Breast epithelium (tissue), 3 donors: ENCODE data around the gene TIMM10B.

ENCODE experiments used
- POLR2A ChIP-seq: fragments of 450-650 bp; IDR thresholded peaks from one replicate; pipeline ENCODE4 v1.6.1; 2016; ENCODE audit warnings: antibody characterized with exemption, mild to moderate bottlenecking, moderate library complexity
- TF ChIP-seq, protein P1 (sequence below), 3 donors: fragments of 450-650 bp; IDR thresholded peaks; one replicate each; pipeline ENCODE4 v1.5.1; 2016 to 2017; ENCODE audit warnings: antibody characterized with exemption in 3 of 3, mild to moderate bottlenecking in 3 of 3, moderate library complexity in 3 of 3

GRCh38 chr11:6456361-6457073 lies 24.8 kb upstream of the TIMM10B start:
- TF ChIP-seq, protein P1, sequence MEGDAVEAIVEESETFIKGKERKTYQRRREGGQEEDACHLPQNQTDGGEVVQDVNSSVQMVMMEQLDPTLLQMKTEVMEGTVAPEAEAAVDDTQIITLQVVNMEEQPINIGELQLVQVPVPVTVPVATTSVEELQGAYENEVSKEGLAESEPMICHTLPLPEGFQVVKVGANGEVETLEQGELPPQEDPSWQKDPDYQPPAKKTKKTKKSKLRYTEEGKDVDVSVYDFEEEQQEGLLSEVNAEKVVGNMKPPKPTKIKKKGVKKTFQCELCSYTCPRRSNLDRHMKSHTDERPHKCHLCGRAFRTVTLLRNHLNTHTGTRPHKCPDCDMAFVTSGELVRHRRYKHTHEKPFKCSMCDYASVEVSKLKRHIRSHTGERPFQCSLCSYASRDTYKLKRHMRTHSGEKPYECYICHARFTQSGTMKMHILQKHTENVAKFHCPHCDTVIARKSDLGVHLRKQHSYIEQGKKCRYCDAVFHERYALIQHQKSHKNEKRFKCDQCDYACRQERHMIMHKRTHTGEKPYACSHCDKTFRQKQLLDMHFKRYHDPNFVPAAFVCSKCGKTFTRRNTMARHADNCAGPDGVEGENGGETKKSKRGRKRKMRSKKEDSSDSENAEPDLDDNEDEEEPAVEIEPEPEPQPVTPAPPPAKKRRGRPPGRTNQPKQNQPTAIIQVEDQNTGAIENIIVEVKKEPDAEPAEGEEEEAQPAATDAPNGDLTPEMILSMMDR (IDR thresholded peaks at IDR 0.05) = no peak
- TF ChIP-seq POLR2A = no peak
